Smooth muscle cell of the brain vasculature (primary cell): ENCODE measurements around the gene SLC10A6.
"Not testable (repeated sequence)": the region's sequence is repeated elsewhere in the genome, so short reads cannot be mapped to it uniquely, and the experiment has no call there.

Source experiments
- DNase-seq: peaks from one replicate; pipeline ENCODE4 v3.0.0-alpha.2; 2012; ENCODE audit warnings: low read depth, low spot score

The SLC10A6 gene

GRCh38 chr4:86848732-86849619, at the start of gene SLC10A6:
Gene SLC10A6 (minus strand): TSS chr4:86849384. CDS start chr4:86849115, 269 bp downstream.
- no peak for DNase-seq

GRCh38 chr4:86898562-86898961, 49.4 kb upstream of the SLC10A6 start:
- DNase-seq = no peak

GRCh38 chr4:86896596-86896995, 47.4 kb upstream of the SLC10A6 start:
- DNase-seq = no peak

GRCh38 chr4:86895692-86896488, 46.7 kb upstream of the SLC10A6 start:
- DNase-seq = no peak

GRCh38 chr4:86894455-86894854, 45.3 kb upstream of the SLC10A6 start:
- no peak for DNase-seq

- no peak for DNase-seq
These were observed 44.0 kb upstream of the SLC10A6 start for GRCh38 chr4:86893136-86893535.

GRCh38 chr4:86892636-86892960, 43.4 kb upstream of the SLC10A6 start:
- DNase-seq = no peak

- DNase-seq = no peak
These were observed 42.8 kb upstream of the SLC10A6 start, which contains the start of gene C4orf36 for GRCh38 chr4:86891762-86892635. Gene C4orf36 (minus strand): TSS chr4:86892422. CDS start chr4:86891520, 902 bp downstream.

- no peak for DNase-seq
These were observed 41.6 kb upstream of the SLC10A6 start for GRCh38 chr4:86890790-86891189.

GRCh38 chr4:86879641-86880040, 30.5 kb upstream of the SLC10A6 start:
- DNase-seq = no peak

GRCh38 chr4:86878640-86879039, 29.5 kb upstream of the SLC10A6 start:
- no peak for DNase-seq

- DNase-seq = no peak
These were observed 27.9 kb upstream of the SLC10A6 start for GRCh38 chr4:86876894-86877685.

- DNase-seq = not testable (repeated sequence)
These were observed 26.3 kb upstream of the SLC10A6 start for GRCh38 chr4:86875436-86875835.

GRCh38 chr4:86872135-86872534, 23.0 kb upstream of the SLC10A6 start:
- no peak for DNase-seq

GRCh38 chr4:86870442-86871069, 21.4 kb upstream of the SLC10A6 start:
- no peak for DNase-seq

- no peak for DNase-seq
These were observed 8.3 kb upstream of the SLC10A6 start for GRCh38 chr4:86857341-86858052.

- no peak for DNase-seq
These were observed 7.7 kb upstream of the SLC10A6 start for GRCh38 chr4:86856896-86857295.

GRCh38 chr4:86855572-86855971, 6.4 kb upstream of the SLC10A6 start:
- no peak for DNase-seq

- no peak for DNase-seq
These were observed 4.0 kb upstream of the SLC10A6 start for GRCh38 chr4:86853209-86853608.

- no peak for DNase-seq
These were observed 1.0 kb downstream of the SLC10A6 start for GRCh38 chr4:86848136-86848535.
